M059J (cell line): Measurements from ENCODE around the gene IGFALS. TPM values are rescaled to one million over a fixed set of nuclear protein-coding genes. Genes with fewer than 3 reads are reported as not detected.

Source experiments
- DNase-seq: peaks from one replicate; pipeline ENCODE4 v3.0.0-alpha.2; 2012; ENCODE audit warnings: low read depth
- total RNA-seq: library from RNA; depleted of rRNA; stranded (reverse); fragments of >200 nt; shearing (Covaris generic); gene quantifications from 2 replicates; pipeline ENCODE4 v1.2.3, GENCODE V29; 2014

IGFALS gene
- total RNA-seq, 1 experiment from 2014 or later: 0.07 TPM

GRCh38 chr16:1766231-1766630 is 27.3 kb downstream of the IGFALS start:
- DNase-seq: no peak

GRCh38 chr16:1765826-1766225 is 27.7 kb downstream of the IGFALS start:
- DNase-seq: no peak

GRCh38 chr16:1764971-1765370 is 28.5 kb downstream of the IGFALS start:
- no peak for DNase-seq

GRCh38 chr16:1763521-1764511 is 29.7 kb downstream of the IGFALS start:
- no peak for DNase-seq

GRCh38 chr16:1762879-1763520 is 30.5 kb downstream of the IGFALS start:
- DNase-seq: no peak

GRCh38 chr16:1762196-1762878 is 31.2 kb downstream of the IGFALS start:
- no peak for DNase-seq

- no peak for DNase-seq
These were observed 31.8 kb downstream of the IGFALS start for GRCh38 chr16:1761751-1762150.

GRCh38 chr16:1760911-1761310 is 32.6 kb downstream of the IGFALS start:
- DNase-seq: no peak

GRCh38 chr16:1759511-1759910 is 34.0 kb downstream of the IGFALS start:
- DNase-seq: no peak

- DNase-seq: no peak
These were observed 34.6 kb downstream of the IGFALS start for GRCh38 chr16:1758923-1759322.

- no peak for DNase-seq
These were observed 35.6 kb downstream of the IGFALS start for GRCh38 chr16:1757714-1758461.

- no peak for DNase-seq
These were observed 39.3 kb downstream of the IGFALS start for GRCh38 chr16:1754204-1754603.

- no peak for DNase-seq
These were observed 40.7 kb downstream of the IGFALS start for GRCh38 chr16:1752853-1753252.

- no peak for DNase-seq
These were observed 41.6 kb downstream of the IGFALS start for GRCh38 chr16:1751946-1752345.

GRCh38 chr16:1749152-1750117 is 44.1 kb downstream of the IGFALS start:
- peak; percentile 23 for DNase-seq

GRCh38 chr16:1747934-1748333 is 45.6 kb downstream of the IGFALS start:
- DNase-seq: no peak

- peak; percentile 84 for DNase-seq
These were observed 46.8 kb downstream of the IGFALS start for GRCh38 chr16:1746693-1747195.

GRCh38 chr16:1745900-1746692 is 47.4 kb downstream of the IGFALS start:
- peak; percentile 98 for DNase-seq

GRCh38 chr16:1745181-1745899 is 48.2 kb downstream of the IGFALS start:
- peak; percentile 98 for DNase-seq
